ENCODE data around the gene HMX2.

The HMX2 gene

GRCh38 chr10:123147635-123148413, at the start of gene HMX2:
TSS of gene HMX2 (plus strand) at chr10:123148136. CDS start at chr10:123148379, 243 bp downstream.
- H3K4me3 ChIP-seq (ENCODE audit: low read depth in 1 of 5, low read length in 5 of 5): no peak within 1 kb of the TSS
- H3K4me1 ChIP-seq (ENCODE audit: control insufficient read depth in 5 of 5, insufficient read depth in 5 of 5, low read length in 5 of 5): peaks cover 0 to 42% (median 37%) of the 10 kb centered on the region in 5 donors
- H3K9ac ChIP-seq (ENCODE audit: low read length in 5 of 5): no peak within 1 kb of the TSS
- no peaks in the 10 kb centered on the region for H3K36me3 ChIP-seq (ENCODE audit: control insufficient read depth in 5 of 5, insufficient read depth in 5 of 5, low read length in 5 of 5)
- H3K27me3 ChIP-seq (ENCODE audit: control insufficient read depth in 5 of 5, insufficient read depth in 4 of 5, low read length in 5 of 5): peaks cover 71 to 96% (median 85%) of the 10 kb centered on the region in 5 donors
- no peak within 1 kb of the TSS for H3K27ac ChIP-seq (ENCODE audit: low read depth, low read length)
- H3K9me3 ChIP-seq (ENCODE audit: control insufficient read depth in 5 of 5, low read length in 5 of 5): no peaks in the 10 kb centered on the region

- no peak overlapping the region for H3K4me3 ChIP-seq (ENCODE audit: low read depth in 1 of 5, low read length in 5 of 5)
- H3K9ac ChIP-seq (ENCODE audit: low read length in 5 of 5): no peak overlapping the region
- H3K27me3 ChIP-seq (ENCODE audit: control insufficient read depth in 5 of 5, insufficient read depth in 4 of 5, low read length in 5 of 5): peaks cover 0 to 11% (median 6%) of the 10 kb centered on the region in 5 donors
Measured at GRCh38 chr10:123100030-123100762, 47.7 kb upstream of the HMX2 start.

GRCh38 chr10:123101872-123102271, 46.1 kb upstream of the HMX2 start:
- Histone ChIP-seq H3K4me3 (ENCODE audit: low read depth in 1 of 5, low read length in 5 of 5) (no peak overlapping the region), H3K9me3 (ENCODE audit: control insufficient read depth in 5 of 5, low read length in 5 of 5) (no peaks in the 10 kb centered on the region)

More at GRCh38 chr10:123100030-123100762, 47.7 kb upstream of the HMX2 start:
- no peaks in the 10 kb centered on the region for H3K36me3 ChIP-seq (ENCODE audit: control insufficient read depth in 5 of 5, insufficient read depth in 5 of 5, low read length in 5 of 5)
- no peaks in the 10 kb centered on the region for H3K9me3 ChIP-seq (ENCODE audit: control insufficient read depth in 5 of 5, low read length in 5 of 5)
- H3K27ac ChIP-seq (ENCODE audit: low read depth, low read length): no peak overlapping the region
- H3K4me1 ChIP-seq (ENCODE audit: control insufficient read depth in 5 of 5, insufficient read depth in 5 of 5, low read length in 5 of 5): no peaks in the 10 kb centered on the region

GRCh38 chr10:123102673-123103072, 45.3 kb upstream of the HMX2 start:
- H3K4me1 ChIP-seq (ENCODE audit: control insufficient read depth in 5 of 5, insufficient read depth in 5 of 5, low read length in 5 of 5): no peaks in the 10 kb centered on the region
- H3K27me3 ChIP-seq (ENCODE audit: control insufficient read depth in 5 of 5, insufficient read depth in 4 of 5, low read length in 5 of 5): peaks cover 0 to 8% (median 7%) of the 10 kb centered on the region in 5 donors
- no peaks in the 10 kb centered on the region for H3K9me3 ChIP-seq (ENCODE audit: control insufficient read depth in 5 of 5, low read length in 5 of 5)
- H3K9ac ChIP-seq (ENCODE audit: low read length in 5 of 5): no peak overlapping the region
- no peaks in the 10 kb centered on the region for H3K36me3 ChIP-seq (ENCODE audit: control insufficient read depth in 5 of 5, insufficient read depth in 5 of 5, low read length in 5 of 5)
- H3K27ac ChIP-seq (ENCODE audit: low read depth, low read length): no peak overlapping the region
- no peak overlapping the region for H3K4me3 ChIP-seq (ENCODE audit: low read depth in 1 of 5, low read length in 5 of 5)

More at GRCh38 chr10:123101872-123102271, 46.1 kb upstream of the HMX2 start:
- Histone ChIP-seq H3K36me3 (ENCODE audit: control insufficient read depth in 5 of 5, insufficient read depth in 5 of 5, low read length in 5 of 5) (no peaks in the 10 kb centered on the region), H3K4me1 (ENCODE audit: control insufficient read depth in 5 of 5, insufficient read depth in 5 of 5, low read length in 5 of 5) (no peaks in the 10 kb centered on the region), H3K27me3 (ENCODE audit: control insufficient read depth in 5 of 5, insufficient read depth in 4 of 5, low read length in 5 of 5) (peaks cover 0 to 11% (median 7%) of the 10 kb centered on the region in 5 donors), H3K27ac (ENCODE audit: low read depth, low read length) (no peak overlapping the region), H3K9ac (ENCODE audit: low read length in 5 of 5) (no peak overlapping the region)

GRCh38 chr10:123103944-123104343, 44.0 kb upstream of the HMX2 start:
- Histone ChIP-seq H3K9me3 (ENCODE audit: control insufficient read depth in 5 of 5, low read length in 5 of 5) (no peaks in the 10 kb centered on the region), H3K36me3 (ENCODE audit: control insufficient read depth in 5 of 5, insufficient read depth in 5 of 5, low read length in 5 of 5) (no peaks in the 10 kb centered on the region), H3K27ac (ENCODE audit: low read depth, low read length) (no peak overlapping the region), H3K27me3 (ENCODE audit: control insufficient read depth in 5 of 5, insufficient read depth in 4 of 5, low read length in 5 of 5) (peaks cover 0 to 8% (median 2%) of the 10 kb centered on the region in 5 donors), H3K4me3 (ENCODE audit: low read depth in 1 of 5, low read length in 5 of 5) (no peak overlapping the region), H3K4me1 (ENCODE audit: control insufficient read depth in 5 of 5, insufficient read depth in 5 of 5, low read length in 5 of 5) (no peaks in the 10 kb centered on the region), H3K9ac (ENCODE audit: low read length in 5 of 5) (no peak overlapping the region)

- no peaks in the 10 kb centered on the region for H3K36me3 ChIP-seq (ENCODE audit: control insufficient read depth in 5 of 5, insufficient read depth in 5 of 5, low read length in 5 of 5)
- H3K27ac ChIP-seq (ENCODE audit: low read depth, low read length): no peak overlapping the region
- peaks cover 0 to 8% (median 4%) of the 10 kb centered on the region in 5 donors for H3K27me3 ChIP-seq (ENCODE audit: control insufficient read depth in 5 of 5, insufficient read depth in 4 of 5, low read length in 5 of 5)
- no peak overlapping the region for H3K4me3 ChIP-seq (ENCODE audit: low read depth in 1 of 5, low read length in 5 of 5)
- H3K9me3 ChIP-seq (ENCODE audit: control insufficient read depth in 5 of 5, low read length in 5 of 5): no peaks in the 10 kb centered on the region
- H3K9ac ChIP-seq (ENCODE audit: low read length in 5 of 5): no peak overlapping the region
- no peaks in the 10 kb centered on the region for H3K4me1 ChIP-seq (ENCODE audit: control insufficient read depth in 5 of 5, insufficient read depth in 5 of 5, low read length in 5 of 5)
Measured at GRCh38 chr10:123109466-123109865, 38.5 kb upstream of the HMX2 start.

GRCh38 chr10:123117644-123118417, 30.1 kb upstream of the HMX2 start:
- Histone ChIP-seq H3K27me3 (ENCODE audit: control insufficient read depth in 5 of 5, insufficient read depth in 4 of 5, low read length in 5 of 5) (peaks cover 24 to 39% (median 28%) of the 10 kb centered on the region in 5 donors), H3K4me1 (ENCODE audit: control insufficient read depth in 5 of 5, insufficient read depth in 5 of 5, low read length in 5 of 5) (peaks cover 0 to 10% (median 5%) of the 10 kb centered on the region in 5 donors), H3K4me3 (ENCODE audit: low read depth in 1 of 5, low read length in 5 of 5) (peak overlapping the region in 1 of 5 donors; percentile 12), H3K27ac (ENCODE audit: low read depth, low read length) (no peak overlapping the region), H3K9me3 (ENCODE audit: control insufficient read depth in 5 of 5, low read length in 5 of 5) (no peaks in the 10 kb centered on the region), H3K9ac (ENCODE audit: low read length in 5 of 5) (peak overlapping the region in 1 of 5 donors; percentile 25), H3K36me3 (ENCODE audit: control insufficient read depth in 5 of 5, insufficient read depth in 5 of 5, low read length in 5 of 5) (no peaks in the 10 kb centered on the region)

GRCh38 chr10:123119081-123119480, 28.9 kb upstream of the HMX2 start:
- peaks cover 24 to 42% (median 28%) of the 10 kb centered on the region in 5 donors for H3K27me3 ChIP-seq (ENCODE audit: control insufficient read depth in 5 of 5, insufficient read depth in 4 of 5, low read length in 5 of 5)
- H3K9ac ChIP-seq (ENCODE audit: low read length in 5 of 5): no peak overlapping the region
- peaks cover 0 to 10% (median 5%) of the 10 kb centered on the region in 5 donors for H3K4me1 ChIP-seq (ENCODE audit: control insufficient read depth in 5 of 5, insufficient read depth in 5 of 5, low read length in 5 of 5)

GRCh38 chr10:123126246-123126645, 21.7 kb upstream of the HMX2 start:
- H3K4me1 ChIP-seq (ENCODE audit: control insufficient read depth in 5 of 5, insufficient read depth in 5 of 5, low read length in 5 of 5): no peaks in the 10 kb centered on the region
- H3K36me3 ChIP-seq (ENCODE audit: control insufficient read depth in 5 of 5, insufficient read depth in 5 of 5, low read length in 5 of 5): no peaks in the 10 kb centered on the region
- H3K27me3 ChIP-seq (ENCODE audit: control insufficient read depth in 5 of 5, insufficient read depth in 4 of 5, low read length in 5 of 5): peaks cover 17 to 45% (median 22%) of the 10 kb centered on the region in 5 donors
- no peak overlapping the region for H3K4me3 ChIP-seq (ENCODE audit: low read depth in 1 of 5, low read length in 5 of 5)
- no peak overlapping the region for H3K9ac ChIP-seq (ENCODE audit: low read length in 5 of 5)
- peaks cover 0 to 7% (median 3%) of the 10 kb centered on the region in 5 donors for H3K9me3 ChIP-seq (ENCODE audit: control insufficient read depth in 5 of 5, low read length in 5 of 5)
- no peak overlapping the region for H3K27ac ChIP-seq (ENCODE audit: low read depth, low read length)

More at GRCh38 chr10:123119081-123119480, 28.9 kb upstream of the HMX2 start:
- no peaks in the 10 kb centered on the region for H3K9me3 ChIP-seq (ENCODE audit: control insufficient read depth in 5 of 5, low read length in 5 of 5)
- H3K27ac ChIP-seq (ENCODE audit: low read depth, low read length): no peak overlapping the region
- no peaks in the 10 kb centered on the region for H3K36me3 ChIP-seq (ENCODE audit: control insufficient read depth in 5 of 5, insufficient read depth in 5 of 5, low read length in 5 of 5)
- H3K4me3 ChIP-seq (ENCODE audit: low read depth in 1 of 5, low read length in 5 of 5): no peak overlapping the region
